Lower lobe of right lung (tissue), 2 donors: ENCODE measurements around the gene UPK3B. TPM values are rescaled to one million over a fixed set of nuclear protein-coding genes. Genes with fewer than 3 reads are reported as not detected.
"Not testable (repeated sequence)": the region's sequence is repeated elsewhere in the genome, so short reads cannot be mapped to it uniquely, and the experiment has no call there.

Source experiments
- ATAC-seq, 2 donors: fragments of 200-7000 bp; cut with Tn5 transposase; one replicate each; pipeline ENCODE4 v1.9.1; 2020 to 2022; ENCODE audit warnings: mild to moderate bottlenecking in 2 of 2, moderate library complexity in 2 of 2
- DNase-seq: peaks from one replicate; pipeline ENCODE4 v3.0.0-alpha.2; 2020
- H3K27ac ChIP-seq: fragments of 200-600 bp; one replicate; pipeline ENCODE4 v1.8.0; 2022
- H3K27me3 ChIP-seq: fragments of 200-600 bp; one replicate; pipeline ENCODE4 v1.8.0; 2022; ENCODE audit warnings: low read depth
- H3K36me3 ChIP-seq: fragments of 200-600 bp; one replicate; pipeline ENCODE4 v1.8.0; 2022; ENCODE audit warnings: mild to moderate bottlenecking
- H3K4me1 ChIP-seq: fragments of 200-600 bp; one replicate; pipeline ENCODE4 v1.8.0; 2022
- H3K4me3 ChIP-seq: fragments of 200-600 bp; one replicate; pipeline ENCODE4 v1.8.0; 2022; ENCODE audit warnings: mild to moderate bottlenecking
- H3K9me3 ChIP-seq: fragments of 200-600 bp; one replicate; pipeline ENCODE4 v1.8.0; 2022
- intact Hi-C: fragments of 100-400 bp; cut with DNase I; formaldehyde crosslinking; loops from one replicate; pipeline ENCODE4 v1.11.0; 2022
- total RNA-seq: library from RNA; stranded (reverse); fragmentation: NEBNext Ultra II Directional; extraction: Animal tissue kit (Norgen Biotek cat#: 25700); gene quantifications from one replicate; pipeline ENCODE4 v1.2.1, GENCODE V29; 2021
- donor health status: DM: no; HTN: yes; CAD: no; lungs with severe emphysema.

Gene UPK3B
- total RNA-seq, 1 donor from 2014 or later: 16.6 TPM

- H3K4me1 ChIP-seq, intact Hi-C loops, ATAC-seq: not testable (repeated sequence)
These were observed 30.7 kb upstream of the UPK3B start for GRCh38 chr7:76479628-76480027.

GRCh38 chr7:76480403-76481253 lies 29.7 kb upstream of the UPK3B start:
- intact Hi-C loops, H3K4me3 ChIP-seq, H3K27me3 ChIP-seq, H3K4me1 ChIP-seq, ATAC-seq, H3K27ac ChIP-seq, H3K9me3 ChIP-seq, DNase-seq: not testable (repeated sequence)
- peaks cover 36% of the 10 kb centered on the region for H3K36me3 ChIP-seq

More at GRCh38 chr7:76479628-76480027, 30.7 kb upstream of the UPK3B start:
- peaks cover 36% of the 10 kb centered on the region for H3K36me3 ChIP-seq
- not testable (repeated sequence) for H3K9me3 ChIP-seq, H3K27me3 ChIP-seq, H3K27ac ChIP-seq, H3K4me3 ChIP-seq, DNase-seq

- intact Hi-C loops, DNase-seq, H3K4me1 ChIP-seq, H3K4me3 ChIP-seq, H3K27ac ChIP-seq, H3K9me3 ChIP-seq, H3K27me3 ChIP-seq: not testable (repeated sequence)
- ATAC-seq: peak in 1 of 2 donors; percentile 4
- peaks cover 36% of the 10 kb centered on the region for H3K36me3 ChIP-seq
These were observed 27.7 kb upstream of the UPK3B start for GRCh38 chr7:76482660-76483059.

GRCh38 chr7:76483081-76483480 lies 27.3 kb upstream of the UPK3B start:
- H3K27me3 ChIP-seq, H3K27ac ChIP-seq, H3K9me3 ChIP-seq, intact Hi-C loops, ATAC-seq, H3K4me3 ChIP-seq, H3K4me1 ChIP-seq, DNase-seq: not testable (repeated sequence)
- H3K36me3 ChIP-seq: peaks cover 36% of the 10 kb centered on the region

- H3K4me3 ChIP-seq, H3K27ac ChIP-seq, DNase-seq, intact Hi-C loops, H3K4me1 ChIP-seq, ATAC-seq, H3K9me3 ChIP-seq, H3K27me3 ChIP-seq: not testable (repeated sequence)
- H3K36me3 ChIP-seq: peaks cover 36% of the 10 kb centered on the region
These were observed 25.9 kb upstream of the UPK3B start for GRCh38 chr7:76484456-76484855.

GRCh38 chr7:76485822-76486610 lies 24.3 kb upstream of the UPK3B start:
- H3K4me3 ChIP-seq, intact Hi-C loops: not testable (repeated sequence)

GRCh38 chr7:76486618-76487017 lies 23.7 kb upstream of the UPK3B start:
- H3K4me3 ChIP-seq, H3K4me1 ChIP-seq, intact Hi-C loops, H3K27ac ChIP-seq, DNase-seq, H3K27me3 ChIP-seq, H3K9me3 ChIP-seq: not testable (repeated sequence)
- ATAC-seq: peak; percentile 32 to 42
- H3K36me3 ChIP-seq: peaks cover 20% of the 10 kb centered on the region

More at GRCh38 chr7:76485822-76486610, 24.3 kb upstream of the UPK3B start:
- not testable (repeated sequence) for H3K4me1 ChIP-seq, H3K9me3 ChIP-seq, DNase-seq, H3K27ac ChIP-seq, H3K27me3 ChIP-seq, ATAC-seq
- peaks cover 26% of the 10 kb centered on the region for H3K36me3 ChIP-seq

GRCh38 chr7:76487969-76488368 lies 22.4 kb upstream of the UPK3B start:
- intact Hi-C loops, H3K27me3 ChIP-seq, H3K27ac ChIP-seq, H3K36me3 ChIP-seq, DNase-seq, H3K4me1 ChIP-seq, H3K9me3 ChIP-seq, H3K4me3 ChIP-seq: not testable (repeated sequence)
- ATAC-seq: peak; percentile 20 to 46

GRCh38 chr7:76492139-76492538 lies 18.2 kb upstream of the UPK3B start:
- H3K9me3 ChIP-seq, DNase-seq, H3K4me3 ChIP-seq, ATAC-seq, H3K36me3 ChIP-seq, H3K4me1 ChIP-seq, H3K27ac ChIP-seq, H3K27me3 ChIP-seq, intact Hi-C loops: not testable (repeated sequence)

GRCh38 chr7:76495717-76496116 lies 14.6 kb upstream of the UPK3B start:
- H3K4me1 ChIP-seq, H3K36me3 ChIP-seq, H3K27ac ChIP-seq, H3K9me3 ChIP-seq, ATAC-seq, H3K27me3 ChIP-seq, DNase-seq, intact Hi-C loops, H3K4me3 ChIP-seq: not testable (repeated sequence)

GRCh38 chr7:76497918-76498582 lies 12.3 kb upstream of the UPK3B start:
- H3K27me3 ChIP-seq, DNase-seq, ATAC-seq, H3K27ac ChIP-seq, H3K4me3 ChIP-seq, H3K36me3 ChIP-seq, H3K9me3 ChIP-seq, H3K4me1 ChIP-seq, intact Hi-C loops: not testable (repeated sequence)

GRCh38 chr7:76498583-76499200 lies 11.7 kb upstream of the UPK3B start:
- DNase-seq, H3K27ac ChIP-seq, H3K36me3 ChIP-seq, H3K27me3 ChIP-seq, H3K9me3 ChIP-seq, intact Hi-C loops, H3K4me1 ChIP-seq, H3K4me3 ChIP-seq: not testable (repeated sequence)
- peak in 1 of 2 donors; percentile 14 for ATAC-seq
